GM23248 (cell line): ENCODE results near the gene IGF1R. TPM values are rescaled to one million over a fixed set of nuclear protein-coding genes. Genes with fewer than 3 reads are reported as not detected.
A peak's percentile ranks its signal among the peaks of the same experiment; 100 is the strongest.
"Not testable (repeated sequence)": the region's sequence is repeated elsewhere in the genome, so short reads cannot be mapped to it uniquely, and the experiment has no call there.

Source experiments
- DNase-seq: peaks from one replicate; pipeline ENCODE4 v3.0.0-alpha.2; 2015
- H2AFZ ChIP-seq: fragments of 200-600 bp; sonication (generic); 2 replicates; pipeline ENCODE4 v1.6.1; 2016; ENCODE audit warnings: antibody characterized with exemption
- H3F3A ChIP-seq: fragments of 200-600 bp; sonication (generic); 2 replicates; pipeline ENCODE4 v1.6.1; 2016; ENCODE audit warnings: mild to moderate bottlenecking, antibody characterized with exemption, mixed run types; ENCODE audit not compliant: insufficient read depth
- H3K27ac ChIP-seq: fragments of 200-600 bp; sonication (generic); 2 replicates; pipeline ENCODE4 v1.5.1; 2016; ENCODE audit warnings: mild to moderate bottlenecking
- H3K27me3 ChIP-seq: fragments of 200-600 bp; sonication (generic); replicated peaks from 2 replicates; pipeline ENCODE4 v1.6.1; 2016; ENCODE audit warnings: mild to moderate bottlenecking; ENCODE audit not compliant: insufficient read depth
- H3K36me3 ChIP-seq: fragments of 200-600 bp; sonication (generic); 2 replicates; pipeline ENCODE4 v1.6.1; 2016; ENCODE audit warnings: low read depth, mild to moderate bottlenecking
- H3K4me1 ChIP-seq: fragments of 200-600 bp; sonication (generic); 2 replicates; pipeline ENCODE4 v1.6.1; 2016; ENCODE audit warnings: mild to moderate bottlenecking; ENCODE audit not compliant: insufficient read depth
- H3K4me2 ChIP-seq: fragments of 200-600 bp; sonication (generic); one replicate; pipeline ENCODE4 v1.6.1; 2016; ENCODE audit warnings: mild to moderate bottlenecking; ENCODE audit not compliant: unreplicated experiment
- H3K4me3 ChIP-seq: fragments of 200-600 bp; sonication (generic); 2 replicates; pipeline ENCODE4 v1.5.1; 2016; ENCODE audit warnings: mild to moderate bottlenecking
- H3K79me2 ChIP-seq: fragments of 200-600 bp; sonication (generic); 2 replicates; pipeline ENCODE4 v1.6.1; 2016; ENCODE audit warnings: mild to moderate bottlenecking; ENCODE audit not compliant: insufficient read depth
- H3K9ac ChIP-seq: fragments of 200-600 bp; sonication (generic); 2 replicates; pipeline ENCODE4 v1.6.1; 2016; ENCODE audit warnings: mild to moderate bottlenecking
- H3K9me2 ChIP-seq: fragments of 200-600 bp; sonication (generic); 2 replicates; pipeline ENCODE4 v1.6.1; 2016; ENCODE audit warnings: mixed run types, mild to moderate bottlenecking, moderate library complexity; ENCODE audit not compliant: insufficient read depth
- H3K9me3 ChIP-seq: fragments of 200-600 bp; sonication (generic); one replicate; pipeline ENCODE4 v1.6.1; 2017; ENCODE audit warnings: low read depth
- H4K20me1 ChIP-seq: fragments of 200-600 bp; sonication (generic); 2 replicates; pipeline ENCODE4 v1.6.0; 2016; ENCODE audit not compliant: insufficient read depth
- EZH2 ChIP-seq: fragments of 200-600 bp; sonication (generic); IDR thresholded peaks from 2 replicates; pipeline ENCODE4 v1.6.1; 2018; ENCODE audit warnings: antibody characterized with exemption, mild to moderate bottlenecking; ENCODE audit not compliant: insufficient read depth, poor library complexity, severe bottlenecking
- EZH2phosphoT487 ChIP-seq: fragments of 200-600 bp; sonication (generic); IDR thresholded peaks from 2 replicates; pipeline ENCODE4 v1.6.1; 2018; ENCODE audit warnings: antibody characterized with exemption, moderate library complexity, mild to moderate bottlenecking, low read depth; ENCODE audit not compliant: insufficient read depth
- WGBS, 2 experiments: methylation state at CpG; one replicate each; pipeline ENCODE4 v1.1.6; 2015 to 2017; ENCODE audit warnings: low lambda C conversion rate in 2 of 2, low coverage in 1 of 2; ENCODE audit errors: missing lambda C conversion rate in 2 of 2; 5-methylcytosine and 5-hydroxymethylcytosine counted together
- in situ Hi-C: fragments of 300-500 bp; cut with MboI; formaldehyde crosslinking; loops from 2 replicates; pipeline ENCODE4 v1.15.0; 2020
- polyA plus RNA-seq: library from polyadenylated mRNA; unstranded; fragments of >200 nt; fragmentation: Nextera tagmentation; extraction: Ambion mirVana; gene quantifications from 2 replicates; pipeline ENCODE4 v1.2.1, GENCODE V29; 2016
- total RNA-seq: library from RNA; depleted of rRNA; stranded (reverse); fragments of >200 nt; shearing (Covaris generic); gene quantifications from 2 replicates; pipeline ENCODE4 v1.2.3, GENCODE V29; 2014

Gene IGF1R
- total and polyA plus RNA-seq, 2 experiments from 2014 or later: 22.0 to 48.6 TPM

DNA sequence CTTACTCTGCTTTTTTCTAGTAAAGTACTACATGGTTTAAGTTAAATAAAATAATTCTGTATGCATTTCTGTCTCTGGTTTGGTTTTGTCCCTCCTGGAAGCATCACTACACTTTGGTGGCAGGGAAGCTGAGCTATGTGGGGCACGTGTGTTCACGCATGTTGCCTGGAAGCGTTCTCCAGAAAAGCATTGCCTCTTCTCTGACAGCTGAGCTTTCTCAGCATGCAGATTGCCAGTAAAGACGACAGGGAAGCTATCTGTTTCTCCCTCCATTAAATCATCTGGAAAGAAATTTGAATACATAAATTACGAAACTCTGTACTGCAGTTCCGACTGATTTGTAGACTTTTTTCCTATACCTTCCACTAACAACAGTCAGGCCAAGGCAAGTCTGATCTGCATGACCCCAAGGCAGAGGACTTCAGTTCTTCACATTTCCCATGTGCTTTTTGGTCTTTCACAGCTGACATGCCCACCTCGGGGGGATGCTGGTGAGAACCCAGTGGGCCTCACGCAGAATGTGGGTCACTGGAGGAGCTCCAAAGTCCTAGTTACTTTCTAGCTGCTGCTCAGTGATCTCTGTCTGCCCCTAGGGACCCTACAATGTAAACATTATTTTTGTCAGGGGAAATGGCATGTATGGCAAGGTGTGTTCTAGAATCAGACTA is 316.3 kb downstream of the IGF1R start:
- no peaks in the 10 kb centered on the region for H3K79me2 ChIP-seq
- peaks cover 19% of the 10 kb centered on the region; the same call in 1 of the 2 replicates for H3F3A ChIP-seq
- H3K27me3 ChIP-seq: no peaks in the 10 kb centered on the region
- H3K36me3 ChIP-seq: peaks cover 36% of the 10 kb centered on the region
- no peaks in the 10 kb centered on the region for H3K9me2 ChIP-seq
- WGBS, 2 experiments: 72 to 76% methylated on average over 8 of the region's 8 CpGs
- peaks cover 12% of the 10 kb centered on the region for H3K4me1 ChIP-seq
- H3K4me3 ChIP-seq: no peak overlapping the region
- in situ Hi-C loops: no loop called here
- no peaks in the 10 kb centered on the region for H3K9me3 ChIP-seq
- no peak overlapping the region for H3K9ac ChIP-seq
- no peak overlapping the region for H3K4me2 ChIP-seq
- no peak for DNase-seq
- TF ChIP-seq EZH2 (no peak), EZH2phosphoT487 (no peak)
- no peak overlapping the region for H2AFZ ChIP-seq
- no peaks in the 10 kb centered on the region for H4K20me1 ChIP-seq
- H3K27ac ChIP-seq: no peak overlapping the region

- peaks cover 19% of the 10 kb centered on the region; the same call in 1 of the 2 replicates for H3F3A ChIP-seq
- in situ Hi-C loops, H3K4me3 ChIP-seq, H3K79me2 ChIP-seq, DNase-seq, H3K9me3 ChIP-seq, H4K20me1 ChIP-seq, H3K9ac ChIP-seq, H3K9me2 ChIP-seq, H3K4me2 ChIP-seq, H3K27me3 ChIP-seq, H2AFZ ChIP-seq, H3K27ac ChIP-seq: not testable (repeated sequence)
- peaks cover 12% of the 10 kb centered on the region for H3K4me1 ChIP-seq
- WGBS, 2 experiments: 96 to 99% methylated on average over 4 of the region's 4 CpGs
- peaks cover 31% of the 10 kb centered on the region for H3K36me3 ChIP-seq
Measured at GRCh38 chr15:98965134-98965491, 316.8 kb downstream of the IGF1R start.

DNA sequence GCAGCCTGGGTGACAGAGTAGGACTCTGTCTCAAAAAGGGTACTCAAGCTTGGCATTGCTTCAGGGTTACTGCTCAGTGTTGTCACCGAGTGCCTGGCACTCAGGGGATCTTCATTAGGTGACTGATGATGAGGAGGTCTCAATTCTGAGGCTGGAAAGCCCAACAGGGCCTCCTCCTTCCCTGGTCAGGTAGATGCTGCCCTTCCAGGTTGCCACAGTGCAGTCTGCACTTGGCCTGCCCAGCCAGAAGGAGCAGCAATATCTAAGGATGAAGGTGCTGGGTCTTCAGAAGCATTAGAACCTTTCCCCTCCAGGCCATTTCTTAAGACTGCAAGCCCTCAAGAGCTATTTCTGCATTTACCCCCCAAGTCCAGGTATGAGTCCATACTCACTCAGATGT is 317.3 kb downstream of the IGF1R start:
- no peak overlapping the region for H3K4me3 ChIP-seq
- no peaks in the 10 kb centered on the region for H3K27me3 ChIP-seq
- no peak for TF ChIP-seq EZH2
- no peak for TF ChIP-seq EZH2phosphoT487
- DNase-seq: no peak
- H3K4me2 ChIP-seq: no peak overlapping the region
- H3K4me1 ChIP-seq: peaks cover 12% of the 10 kb centered on the region
- H2AFZ ChIP-seq: no peak overlapping the region
- H3K9me3 ChIP-seq: no peaks in the 10 kb centered on the region
- no peaks in the 10 kb centered on the region for H3K79me2 ChIP-seq
- H3K36me3 ChIP-seq: peaks cover 29% of the 10 kb centered on the region
- no peak overlapping the region for H3K9ac ChIP-seq
- H3K27ac ChIP-seq: no peak overlapping the region
- H3K9me2 ChIP-seq: no peaks in the 10 kb centered on the region
- 80 to 100% methylated on average over 1 of the region's 1 CpG for WGBS, 2 experiments
- H4K20me1 ChIP-seq: no peaks in the 10 kb centered on the region
- in situ Hi-C loops: no loop called here
- H3F3A ChIP-seq: peaks cover 19% of the 10 kb centered on the region; the same call in 1 of the 2 replicates

GRCh38 chr15:98966091-98966787 is 317.9 kb downstream of the IGF1R start:
- TF ChIP-seq EZH2: no peak
- no peak for TF ChIP-seq EZH2phosphoT487
- H3K27ac ChIP-seq: no peak overlapping the region
- no peaks in the 10 kb centered on the region for H4K20me1 ChIP-seq
- no peak overlapping the region for H3K4me3 ChIP-seq
- H3K4me1 ChIP-seq: peaks cover 12% of the 10 kb centered on the region
- H3K27me3 ChIP-seq: no peaks in the 10 kb centered on the region
- WGBS, 2 experiments: 58 to 65% methylated on average over 5 of the region's 5 CpGs
- in situ Hi-C loops: no loop called here
- H2AFZ ChIP-seq: no peak overlapping the region
- no peaks in the 10 kb centered on the region for H3K9me2 ChIP-seq
- H3K79me2 ChIP-seq: no peaks in the 10 kb centered on the region
- no peaks in the 10 kb centered on the region for H3K9me3 ChIP-seq
- H3F3A ChIP-seq: peaks cover 19% of the 10 kb centered on the region; the same call in 1 of the 2 replicates
- no peak overlapping the region for H3K9ac ChIP-seq
- H3K36me3 ChIP-seq: peaks cover 27% of the 10 kb centered on the region
- peak; percentile 21 for DNase-seq
- no peak overlapping the region for H3K4me2 ChIP-seq
